Heart right ventricle (tissue), 16 donors: ENCODE results near the gene ZDHHC12. TPM values are rescaled to one million over a fixed set of nuclear protein-coding genes. Genes with fewer than 3 reads are reported as not detected.

Experiments used
- ATAC-seq, 8 donors: fragments of 200-7000 bp; cut with Tn5 transposase; one replicate each; pipeline ENCODE4 v1.9.1; 2020; ENCODE audit warnings: mild to moderate bottlenecking in 8 of 8, moderate library complexity in 8 of 8, moderate number of reproducible peaks in 1 of 8
- DNase-seq, 2 donors: peaks; one replicate each; pipeline ENCODE4 v3.0.0-alpha.2; 2020
- H3K27ac ChIP-seq, 10 donors: fragments of 200-600 bp; sonication (generic) in 2 of 10; one replicate each; pipeline versions ENCODE4 v1.5.0 to v1.8.0; 2020 to 2022; ENCODE audit warnings: mild to moderate bottlenecking in 3 of 10
- H3K27me3 ChIP-seq, 7 donors: fragments of 200-600 bp; one replicate each; pipeline ENCODE4 v1.8.0; 2021 to 2022; ENCODE audit warnings: mild to moderate bottlenecking in 2 of 7
- H3K36me3 ChIP-seq, 9 donors: fragments of 200-600 bp; sonication (generic) in 1 of 9; one replicate each; pipeline versions ENCODE4 v1.5.0 to v1.8.0; 2020 to 2022; ENCODE audit warnings: mild to moderate bottlenecking in 2 of 9
- H3K4me1 ChIP-seq, 9 donors: fragments of 200-600 bp; sonication (generic) in 1 of 9; one replicate each; pipeline versions ENCODE4 v1.5.0 to v1.8.0; 2020 to 2022; ENCODE audit warnings: mild to moderate bottlenecking in 4 of 9
- H3K4me3 ChIP-seq, 10 donors: fragments of 200-600 bp; sonication (generic) in 2 of 10; one replicate each; pipeline versions ENCODE4 v1.5.0 to v1.8.0; 2020 to 2022; ENCODE audit warnings: mild to moderate bottlenecking in 7 of 10, moderate library complexity in 2 of 10
- H3K9me3 ChIP-seq, 11 donors: fragments of 200-600 bp in 10 of 11; sonication (generic) in 2 of 11; one replicate each; pipeline versions ENCODE4 v1.5.0 to v1.8.0; 2013 to 2022; ENCODE audit warnings: mild to moderate bottlenecking in 2 of 11, control low read depth in 1 of 11, moderate library complexity in 1 of 11
- WGBS, 2 donors: extraction: QIAGEN DNeasy Blood & Tissue Kit; methylation state at CpG; one replicate each; pipeline ENCODE4 v1.1.7; 2013; ENCODE audit warnings: inconsistent platforms in 1 of 2; 5-methylcytosine and 5-hydroxymethylcytosine counted together
- intact Hi-C, 10 donors: fragments of 100-400 bp; cut with DNase I; formaldehyde crosslinking; loops; one replicate each; pipeline versions ENCODE4 v1.11.1 to v1.14.2; 2022
- polyA plus RNA-seq, 2 donors: library from polyadenylated mRNA; stranded (reverse); fragments of 200-250 nt; gene quantifications; one replicate each; pipeline ENCODE4 v1.2.3, GENCODE V29; 2013
- total RNA-seq, 10 donors: library from RNA; stranded (reverse); fragmentation: NEBNext Ultra II Directional in 3 of 10; extraction: Animal tissue kit (Norgen Biotek cat#: 25700) in 3 of 10; gene quantifications; one replicate each; pipeline versions ENCODE4 v1.2.1 to v1.2.4, GENCODE V29; 2021 to 2023
- TF ChIP-seq, protein P1 (sequence below), 9 donors: fragments of 200-600 bp; sonication (generic) in 2 of 9; IDR thresholded peaks; one replicate each; pipeline versions ENCODE4 v1.5.0 to v1.8.0; 2021 to 2022; ENCODE audit warnings: antibody characterized with exemption in 9 of 9, mild to moderate bottlenecking in 5 of 9, moderate library complexity in 1 of 9
- donor health status: Arrhythmogenic right ventricular cardiomyopathy.
- donor health status: ischemic (EF 13 %, LVEDD 7.1; RV severe dilation, severe dysfunction).
- donor health status: healthy with polysubstance abuse.
- donor health status: DM: no; HTN: yes; CAD: no.
- donor health status: DM: no; HTN: no; CAD: no.
- donor health status: ischemic (EF 25% LVEDD 6.9; RV normal size, moderate dysfunction).
- donor health status: ischemic (EF 25% LVEDD 5.7; RV mildly dilated, moderate dysfunction).
- donor health status: healthy.
- donor health status: DM: yes; HTN: yes; CAD: no.
- donor health status: Ischemic cardiomyopathy.
- donor health status: ischemic (EF 35%, LVEDD 5.7; RV mildly dilated, moderate dysfunction).
- donor health status: nonischemic (EF 11% LVEDD 7.7; RV severe dilation, severe dysfunction).
- donor health status: DM: yes; HTN: yes; CAD: no.
- donor health status: PGD.
- donor health status: ischemic (EF 29% LVEDD 5.4; RV normal size, mild dysfunction).
- donor health status: nonischemic (EF 23%, LVEDD 6.1; RV moderate dilation, normal function).

The ZDHHC12 gene
- total and polyA plus RNA-seq, 12 donors: 4.1 to 36.6 (median 6.2) TPM

- intact Hi-C loops: loop anchor here in 1 of 10 donors (5.0 kb wide), 1 partner anchor 45 kb away; the partner anchor contains the start of gene ZER1
- peaks cover 0 to 22% (median 9%) of the 10 kb centered on the region in 9 donors for H3K4me1 ChIP-seq
- H3K4me3 ChIP-seq: no peak overlapping the region
- H3K27me3 ChIP-seq: no peaks in the 10 kb centered on the region
- H3K9me3 ChIP-seq: no peaks in the 10 kb centered on the region
- no peak for DNase-seq
- H3K36me3 ChIP-seq: peaks cover 0 to 33% (median 7%) of the 10 kb centered on the region in 9 donors
- TF ChIP-seq, protein P1, sequence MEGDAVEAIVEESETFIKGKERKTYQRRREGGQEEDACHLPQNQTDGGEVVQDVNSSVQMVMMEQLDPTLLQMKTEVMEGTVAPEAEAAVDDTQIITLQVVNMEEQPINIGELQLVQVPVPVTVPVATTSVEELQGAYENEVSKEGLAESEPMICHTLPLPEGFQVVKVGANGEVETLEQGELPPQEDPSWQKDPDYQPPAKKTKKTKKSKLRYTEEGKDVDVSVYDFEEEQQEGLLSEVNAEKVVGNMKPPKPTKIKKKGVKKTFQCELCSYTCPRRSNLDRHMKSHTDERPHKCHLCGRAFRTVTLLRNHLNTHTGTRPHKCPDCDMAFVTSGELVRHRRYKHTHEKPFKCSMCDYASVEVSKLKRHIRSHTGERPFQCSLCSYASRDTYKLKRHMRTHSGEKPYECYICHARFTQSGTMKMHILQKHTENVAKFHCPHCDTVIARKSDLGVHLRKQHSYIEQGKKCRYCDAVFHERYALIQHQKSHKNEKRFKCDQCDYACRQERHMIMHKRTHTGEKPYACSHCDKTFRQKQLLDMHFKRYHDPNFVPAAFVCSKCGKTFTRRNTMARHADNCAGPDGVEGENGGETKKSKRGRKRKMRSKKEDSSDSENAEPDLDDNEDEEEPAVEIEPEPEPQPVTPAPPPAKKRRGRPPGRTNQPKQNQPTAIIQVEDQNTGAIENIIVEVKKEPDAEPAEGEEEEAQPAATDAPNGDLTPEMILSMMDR (IDR thresholded peaks at IDR 0.05): no peak
- ATAC-seq: no peak
- H3K27ac ChIP-seq: no peak overlapping the region
- 87 to 91% methylated on average over 5 of the region's 5 CpGs for WGBS, 2 donors
Measured at GRCh38 chr9:128727640-128728248, 3.8 kb upstream of the ZDHHC12 start.

- TF ChIP-seq, protein P1 (IDR thresholded peaks at IDR 0.05): peak in 2 of 9 donors; percentile 5 to 7
- ATAC-seq: peak; percentile 45 to 80 (median 70)
- Histone ChIP-seq H3K27ac (peak overlapping the region in 9 of 10 donors; percentile 49 to 86 (median 71)), H3K36me3 (peaks cover 0 to 25% (median 0%) of the 10 kb centered on the region in 9 donors), H3K4me1 (peaks cover 0 to 25% (median 9%) of the 10 kb centered on the region in 9 donors), H3K27me3 (no peaks in the 10 kb centered on the region), H3K4me3 (peak overlapping the region; percentile 27 to 81 (median 69)), H3K9me3 (no peaks in the 10 kb centered on the region)
- 16 to 22% methylated on average over 10 of the region's 10 CpGs for WGBS, 2 donors
- peak; percentile 79 to 86 for DNase-seq
- intact Hi-C loops: loop anchor here in 1 of 10 donors (2.0 to 5.0 kb wide), 2 partner anchors 22 to 48 kb away; partner anchors contain the start of genes PKN3 and ZER1
Measured at GRCh38 chr9:128724744-128725211, 851 bp upstream of the ZDHHC12 start.

GRCh38 chr9:128723352-128723865 lies 518 bp downstream of the ZDHHC12 start:
- no peaks in the 10 kb centered on the region for H3K9me3 ChIP-seq
- TF ChIP-seq, protein P1 (IDR thresholded peaks at IDR 0.05): no peak
- H3K36me3 ChIP-seq: peaks cover 0 to 25% (median 0%) of the 10 kb centered on the region in 9 donors
- H3K27me3 ChIP-seq: no peaks in the 10 kb centered on the region
- WGBS, 2 donors: 47 to 52% methylated on average over 7 of the region's 7 CpGs
- H3K4me1 ChIP-seq: peaks cover 0 to 25% (median 9%) of the 10 kb centered on the region in 9 donors
- DNase-seq (no peak), ATAC-seq (no peak)
- peak overlapping the region; percentile 27 to 81 (median 69) for H3K4me3 ChIP-seq
- intact Hi-C loops: loop anchor here in 1 of 10 donors (2.0 kb wide), 1 partner anchor 17 kb away; no protein-coding TSS in a partner anchor
- peak overlapping the region in 9 of 10 donors; percentile 49 to 86 (median 71) for H3K27ac ChIP-seq
